ENCODE data around the gene POT1.
"Not testable (repeated sequence)": the region's sequence is repeated elsewhere in the genome, so short reads cannot be mapped to it uniquely, and the experiment has no call there.

Gene POT1, protein sequence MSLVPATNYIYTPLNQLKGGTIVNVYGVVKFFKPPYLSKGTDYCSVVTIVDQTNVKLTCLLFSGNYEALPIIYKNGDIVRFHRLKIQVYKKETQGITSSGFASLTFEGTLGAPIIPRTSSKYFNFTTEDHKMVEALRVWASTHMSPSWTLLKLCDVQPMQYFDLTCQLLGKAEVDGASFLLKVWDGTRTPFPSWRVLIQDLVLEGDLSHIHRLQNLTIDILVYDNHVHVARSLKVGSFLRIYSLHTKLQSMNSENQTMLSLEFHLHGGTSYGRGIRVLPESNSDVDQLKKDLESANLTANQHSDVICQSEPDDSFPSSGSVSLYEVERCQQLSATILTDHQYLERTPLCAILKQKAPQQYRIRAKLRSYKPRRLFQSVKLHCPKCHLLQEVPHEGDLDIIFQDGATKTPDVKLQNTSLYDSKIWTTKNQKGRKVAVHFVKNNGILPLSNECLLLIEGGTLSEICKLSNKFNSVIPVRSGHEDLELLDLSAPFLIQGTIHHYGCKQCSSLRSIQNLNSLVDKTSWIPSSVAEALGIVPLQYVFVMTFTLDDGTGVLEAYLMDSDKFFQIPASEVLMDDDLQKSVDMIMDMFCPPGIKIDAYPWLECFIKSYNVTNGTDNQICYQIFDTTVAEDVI

GRCh38 chr7:124929467-124930172 is at the start of gene POT1:
Gene POT1 (minus strand): TSS chr7:124929825. CDS start chr7:124897173, 32,652 bp downstream.
- no peak for TF ChIP-seq CTCF (IDR thresholded peaks at IDR 0.05)
- Histone ChIP-seq H3K27ac (peak within 1 kb of the TSS; percentile 81 to 92), H3K4me3 (peak within 1 kb of the TSS; percentile 77)
- peak; percentile 100 for DNase-seq (ENCODE audit: low spot score)

- H3K27ac ChIP-seq; H3K4me3 ChIP-seq; DNase-seq (ENCODE audit: low spot score): not testable (repeated sequence)
Measured at GRCh38 chr7:124975131-124975530, 45.5 kb upstream of the POT1 start.

GRCh38 chr7:124965553-124965952 is 35.9 kb upstream of the POT1 start:
- no peak for DNase-seq (ENCODE audit: low spot score)
- TF ChIP-seq CTCF (IDR thresholded peaks at IDR 0.05), result no peak
- Histone ChIP-seq H3K27ac (no peak overlapping the region), H3K4me3 (no peak overlapping the region)

DNA sequence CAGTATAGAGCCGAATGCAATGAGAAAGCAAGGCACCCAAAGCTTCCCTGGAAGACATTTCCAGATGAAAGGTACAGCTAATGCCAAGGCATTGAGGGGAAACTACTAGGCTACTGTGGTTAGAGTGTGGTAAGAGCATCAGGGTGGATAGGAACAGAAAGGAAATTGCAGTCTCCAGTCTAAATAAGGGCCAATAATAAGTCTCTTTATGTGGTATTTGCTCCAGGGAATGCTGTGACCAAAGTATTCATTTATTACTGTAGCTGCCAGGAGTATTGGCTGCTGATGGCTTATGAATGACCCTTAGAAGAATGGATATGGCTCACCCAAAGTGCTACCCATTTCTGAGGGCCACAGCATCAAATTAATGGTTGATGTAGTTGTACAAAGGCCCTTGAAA is 30.1 kb upstream of the POT1 start:
- Histone ChIP-seq H3K4me3 (no peak overlapping the region), H3K27ac (no peak overlapping the region)
- DNase-seq (ENCODE audit: low spot score), result no peak
- no peak for TF ChIP-seq CTCF (IDR thresholded peaks at IDR 0.05)

GRCh38 chr7:124957952-124958351 is 28.3 kb upstream of the POT1 start:
- not testable (repeated sequence) for DNase-seq (ENCODE audit: low spot score); H3K27ac ChIP-seq; H3K4me3 ChIP-seq

- DNase-seq (ENCODE audit: low spot score), result no peak
- no peak overlapping the region for H3K27ac ChIP-seq
- TF ChIP-seq CTCF (IDR thresholded peaks at IDR 0.05), result no peak
- no peak overlapping the region for H3K4me3 ChIP-seq
Measured at GRCh38 chr7:124956160-124956559, 26.5 kb upstream of the POT1 start.

- Histone ChIP-seq H3K27ac (no peak overlapping the region), H3K4me3 (no peak overlapping the region)
- no peak for TF ChIP-seq CTCF (IDR thresholded peaks at IDR 0.05)
- DNase-seq (ENCODE audit: low spot score), result no peak
Measured at GRCh38 chr7:124954790-124955189, 25.2 kb upstream of the POT1 start.
